Esophagus (tissue), 2 donors: ENCODE data around the gene GLT6D1. TPM values are rescaled to one million over a fixed set of nuclear protein-coding genes. Genes with fewer than 3 reads are reported as not detected.

Experiments used
- H3K27ac ChIP-seq, 2 donors: one replicate each; pipeline ENCODE4 v1.5.1; 2013; ENCODE audit warnings: low read depth in 2 of 2, mild to moderate bottlenecking in 2 of 2, inconsistent platforms in 1 of 2, low read length in 1 of 2, moderate library complexity in 1 of 2
- H3K27me3 ChIP-seq, 2 donors: one replicate each; pipeline ENCODE4 v1.6.1; 2013; ENCODE audit warnings: low read length in 2 of 2, control low read depth in 1 of 2, mild to moderate bottlenecking in 1 of 2; ENCODE audit not compliant: insufficient read depth in 2 of 2, control insufficient read depth in 1 of 2
- H3K36me3 ChIP-seq, 2 donors: one replicate each; pipeline ENCODE4 v1.6.1; 2013; ENCODE audit warnings: low read length in 1 of 2; ENCODE audit not compliant: control insufficient read depth in 2 of 2, insufficient read depth in 2 of 2
- H3K4me1 ChIP-seq, 2 donors: one replicate each; pipeline ENCODE4 v1.6.1; 2013; ENCODE audit warnings: low read length in 1 of 2; ENCODE audit not compliant: control insufficient read depth in 2 of 2, insufficient read depth in 2 of 2
- H3K4me3 ChIP-seq, 2 donors: one replicate each; pipeline ENCODE4 v1.5.1; 2013; ENCODE audit warnings: low read length in 2 of 2, mild to moderate bottlenecking in 2 of 2, low read depth in 1 of 2, moderate library complexity in 1 of 2
- H3K9me3 ChIP-seq, 2 donors: one replicate each; pipeline ENCODE4 v1.6.1; 2013; ENCODE audit warnings: mild to moderate bottlenecking in 2 of 2, low read depth in 1 of 2, low read length in 1 of 2, moderate library complexity in 1 of 2; ENCODE audit not compliant: control insufficient read depth in 2 of 2, insufficient read depth in 1 of 2
- WGBS, 2 donors: extraction: QIAGEN DNeasy Blood & Tissue Kit; methylation state at CpG; one replicate each; pipeline ENCODE4 v1.1.7; 2013; 5-methylcytosine and 5-hydroxymethylcytosine counted together
- polyA plus RNA-seq, 2 donors: library from polyadenylated mRNA; stranded (reverse); fragments of 200-250 nt; gene quantifications; one replicate each; pipeline ENCODE4 v1.2.3, GENCODE V29; 2013
- donor health status: healthy with polysubstance abuse.
- donor health status: Bipolar disorder and iron deficiency.

GLT6D1 gene
- polyA plus RNA-seq, 2 donors: not detected

DNA sequence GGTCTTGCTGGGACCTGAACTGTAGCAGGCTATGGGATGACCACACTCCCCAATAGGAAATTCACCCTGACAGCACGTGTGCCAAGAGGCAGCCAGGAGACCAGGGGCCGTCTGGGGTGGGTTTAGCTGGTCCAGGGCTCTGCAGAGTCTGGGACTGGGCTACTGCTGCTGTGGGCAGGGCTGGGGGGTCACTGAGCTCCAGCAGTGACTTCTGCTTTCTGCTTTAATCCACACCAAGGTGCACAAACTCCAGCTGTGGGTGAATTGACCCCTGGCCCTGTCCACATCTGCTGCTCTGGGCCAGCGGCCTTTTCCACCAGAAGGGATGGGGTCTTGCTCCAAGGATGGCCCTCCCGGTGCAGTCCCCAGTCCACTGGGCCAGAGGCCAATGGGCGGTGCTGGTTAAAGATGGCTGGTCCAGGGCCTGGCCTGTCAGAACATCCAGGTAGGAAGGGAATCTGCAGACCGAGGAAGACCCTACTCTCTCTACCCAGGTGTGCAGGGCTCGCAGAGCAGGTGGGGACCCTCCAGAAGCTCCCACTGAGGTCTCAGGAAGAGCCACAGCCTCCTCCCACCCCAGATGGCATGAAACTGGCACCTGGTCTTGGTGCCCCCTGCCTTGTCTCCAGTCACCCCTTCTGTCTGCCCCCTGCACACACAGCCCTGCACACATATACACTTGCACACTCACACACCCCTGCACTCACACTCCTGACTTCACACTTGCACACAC is 28.0 kb downstream of the GLT6D1 start:
- H3K4me1 ChIP-seq: no peaks in the 10 kb centered on the region
- no peaks in the 10 kb centered on the region for H3K9me3 ChIP-seq
- WGBS, 2 donors: 74 to 79% methylated on average over 7 of the region's 7 CpGs
- H3K36me3 ChIP-seq: no peaks in the 10 kb centered on the region
- H3K4me3 ChIP-seq: no peak overlapping the region
- no peaks in the 10 kb centered on the region for H3K27me3 ChIP-seq
- no peak overlapping the region for H3K27ac ChIP-seq

DNA sequence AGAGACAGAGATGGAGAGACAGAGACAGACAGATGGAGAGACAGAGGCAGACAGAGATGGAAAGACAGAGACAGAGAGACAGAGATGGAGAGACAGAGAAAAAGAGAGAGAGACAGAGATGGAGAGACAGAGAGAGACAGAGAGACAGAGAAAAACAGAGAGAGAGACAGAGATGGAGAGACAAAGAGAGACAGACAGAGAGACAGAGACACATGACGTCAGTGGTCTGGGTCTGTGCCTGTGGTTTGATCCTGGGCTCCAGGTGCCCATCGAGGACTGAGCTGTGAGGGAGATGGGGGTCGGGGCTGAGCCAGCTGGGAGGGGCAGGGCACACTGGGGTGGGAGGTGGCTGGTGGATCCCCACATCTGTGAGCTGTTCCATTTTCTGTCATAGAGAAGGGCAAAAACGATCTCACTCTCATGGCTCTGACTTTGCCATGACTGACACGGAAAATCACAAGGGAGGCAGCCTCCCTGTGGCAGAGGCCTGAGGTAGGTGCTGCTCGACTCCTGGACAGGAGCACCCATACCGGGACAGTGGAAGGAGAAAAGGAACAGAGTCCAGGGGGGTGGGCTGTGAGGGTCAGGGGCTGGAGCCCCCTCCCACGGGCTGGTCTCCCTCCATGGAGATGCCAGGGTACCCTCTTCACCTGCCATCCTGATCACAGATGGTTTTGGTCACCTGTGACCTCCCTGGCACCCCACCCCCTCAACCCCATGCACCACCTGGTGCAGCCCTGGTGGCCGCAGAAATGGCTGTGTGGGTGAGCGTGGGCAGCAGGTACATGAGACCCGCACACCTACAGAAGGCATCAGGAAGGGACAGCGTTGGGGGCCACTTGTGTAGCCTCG is 28.8 kb downstream of the GLT6D1 start:
- H3K4me3 ChIP-seq: no peak overlapping the region
- H3K27me3 ChIP-seq: no peaks in the 10 kb centered on the region
- H3K36me3 ChIP-seq: no peaks in the 10 kb centered on the region
- no peaks in the 10 kb centered on the region for H3K4me1 ChIP-seq
- H3K9me3 ChIP-seq: no peaks in the 10 kb centered on the region
- 74 to 77% methylated on average over 13 of the region's 13 CpGs for WGBS, 2 donors
- no peak overlapping the region for H3K27ac ChIP-seq

DNA sequence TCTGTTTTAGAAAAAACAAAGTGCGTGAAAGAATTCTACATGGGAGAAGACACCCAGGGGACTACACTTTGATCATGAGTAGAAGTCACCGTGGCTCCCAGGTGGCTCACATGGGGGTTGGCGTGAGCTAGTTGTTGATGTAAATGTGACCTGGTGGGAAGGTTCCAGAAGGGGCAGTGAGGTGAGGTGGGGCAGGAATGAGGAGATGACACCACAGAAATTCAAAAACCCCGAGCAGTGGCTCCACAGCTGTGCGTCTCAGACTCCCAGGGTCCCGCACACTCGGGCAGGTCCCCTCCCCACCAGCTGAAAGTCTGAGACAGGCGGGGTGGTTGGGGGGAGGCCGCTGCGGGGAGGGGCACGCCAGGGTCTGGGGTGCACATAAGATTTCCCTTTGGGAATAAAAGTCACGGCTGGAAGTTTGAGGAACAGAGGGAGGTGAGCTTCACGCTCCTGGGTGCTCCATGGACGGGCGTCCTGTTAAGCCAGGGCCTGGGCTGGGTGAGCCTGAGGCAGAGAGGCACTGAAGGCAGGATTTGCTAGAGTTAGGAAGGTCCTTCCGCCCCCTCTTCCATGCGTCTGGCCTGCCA is 29.9 kb downstream of the GLT6D1 start:
- H3K4me1 ChIP-seq: no peaks in the 10 kb centered on the region
- no peaks in the 10 kb centered on the region for H3K36me3 ChIP-seq
- 71 to 79% methylated on average over 17 of the region's 17 CpGs for WGBS, 2 donors
- no peak overlapping the region for H3K27ac ChIP-seq
- no peaks in the 10 kb centered on the region for H3K9me3 ChIP-seq
- H3K4me3 ChIP-seq: no peak overlapping the region
- H3K27me3 ChIP-seq: no peaks in the 10 kb centered on the region

DNA sequence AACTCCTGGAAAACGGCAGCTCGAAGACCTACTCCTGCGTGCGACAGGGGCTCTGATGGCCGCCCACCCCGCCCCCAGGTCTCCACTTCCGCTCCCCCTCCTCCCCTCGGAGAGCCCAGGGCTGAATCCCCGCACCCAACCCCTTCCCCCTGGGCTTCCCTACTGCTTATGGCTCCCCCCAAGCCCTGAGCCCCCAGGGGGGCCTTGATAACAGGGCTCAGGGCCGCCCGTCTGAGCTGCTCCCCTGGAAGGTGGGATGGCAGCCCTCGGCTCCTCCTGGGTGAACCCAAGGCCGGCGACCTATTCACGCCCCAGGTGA is 30.4 kb downstream of the GLT6D1 start:
- Histone ChIP-seq H3K27ac (no peak overlapping the region), H3K9me3 (no peaks in the 10 kb centered on the region), H3K36me3 (no peaks in the 10 kb centered on the region), H3K4me3 (no peak overlapping the region), H3K4me1 (no peaks in the 10 kb centered on the region), H3K27me3 (peaks cover 0 to 1% of the 10 kb centered on the region in 2 donors)
- 73 to 78% methylated on average over 14 to 15 of the region's 15 CpGs for WGBS, 2 donors

DNA sequence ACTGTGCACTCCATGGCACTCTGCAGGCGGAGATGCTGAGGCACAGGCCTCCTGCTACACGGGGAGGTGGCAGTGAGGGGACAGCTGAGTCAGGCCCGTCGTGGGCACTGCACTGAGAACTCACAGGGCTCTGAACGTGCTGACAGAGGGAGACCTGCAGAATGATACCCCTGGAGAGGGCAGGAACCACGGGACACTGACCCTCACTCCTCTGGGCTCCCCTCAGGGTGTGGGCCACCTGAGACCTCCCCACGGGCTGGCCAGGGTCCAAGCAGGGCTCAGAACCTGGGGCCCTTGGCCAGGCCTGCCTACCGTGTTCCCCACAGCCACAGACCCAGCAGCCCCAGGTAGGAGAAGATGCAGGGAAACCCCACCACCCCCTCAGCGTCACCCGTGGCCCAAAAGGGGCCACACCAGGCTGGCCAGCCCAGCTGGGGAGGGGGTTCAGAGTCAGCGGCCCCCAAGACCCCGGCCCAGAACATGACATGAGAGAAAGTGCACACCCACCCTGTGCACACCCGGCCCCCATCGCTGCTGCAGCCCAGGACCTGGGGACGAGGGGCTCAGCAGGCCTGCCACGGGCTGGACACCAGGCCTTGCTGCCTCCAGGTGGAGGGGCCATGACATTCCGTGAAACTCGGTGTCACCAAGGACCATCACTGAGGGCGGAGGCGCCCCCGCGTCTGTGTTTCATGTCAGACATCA is 30.9 kb downstream of the GLT6D1 start:
- H3K36me3 ChIP-seq: no peaks in the 10 kb centered on the region
- H3K27ac ChIP-seq: no peak overlapping the region
- no peaks in the 10 kb centered on the region for H3K9me3 ChIP-seq
- H3K27me3 ChIP-seq: peaks cover 0 to 2% of the 10 kb centered on the region in 2 donors
- H3K4me3 ChIP-seq: no peak overlapping the region
- H3K4me1 ChIP-seq: no peaks in the 10 kb centered on the region
- 80 to 82% methylated on average over 22 of the region's 22 CpGs for WGBS, 2 donors

DNA sequence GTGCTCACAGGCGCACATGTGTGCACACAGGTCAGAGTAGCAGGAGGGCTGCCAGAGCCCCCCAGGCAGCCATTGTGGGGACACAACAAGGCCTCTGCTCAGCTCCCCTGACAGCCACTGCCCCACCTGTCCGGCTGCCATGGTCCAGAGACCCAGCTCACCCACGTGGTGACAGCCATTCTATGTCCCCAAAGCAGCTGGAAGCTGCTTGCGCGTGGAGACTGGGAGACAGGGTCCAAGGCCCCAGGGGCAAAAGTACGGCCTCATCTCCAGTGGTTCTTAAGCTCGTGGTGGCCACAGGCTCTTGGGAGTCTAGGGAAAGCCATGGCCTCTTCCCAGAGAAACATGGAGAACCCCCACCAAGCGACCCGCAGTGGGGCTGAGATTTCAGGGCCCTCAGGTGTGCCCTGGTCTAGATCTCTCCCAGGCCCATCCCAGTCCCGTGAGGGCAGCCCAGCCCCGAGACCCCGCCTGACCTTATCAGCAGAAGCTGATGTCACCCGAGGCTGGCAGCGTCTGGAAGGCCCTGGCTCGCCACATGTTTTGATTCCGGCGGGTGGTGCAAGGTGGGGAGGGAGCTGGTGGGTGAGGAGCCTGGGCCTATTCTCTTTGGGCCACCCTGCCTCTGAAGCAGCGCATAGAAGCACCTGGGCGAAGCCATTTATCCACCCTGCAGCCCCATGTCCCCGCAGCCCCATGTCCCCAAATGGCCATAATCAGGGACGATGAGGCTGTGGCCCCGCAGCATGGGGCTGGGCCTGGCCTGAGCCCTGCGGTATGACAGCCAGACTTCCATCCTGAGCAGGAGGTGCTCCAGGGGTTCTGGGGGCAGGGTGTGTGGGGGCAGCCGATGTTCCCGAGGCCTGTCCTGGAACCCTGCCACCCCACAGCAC is 31.7 kb downstream of the GLT6D1 start:
- Histone ChIP-seq H3K27ac (no peak overlapping the region), H3K9me3 (no peaks in the 10 kb centered on the region), H3K27me3 (peaks cover 0 to 2% of the 10 kb centered on the region in 2 donors), H3K36me3 (no peaks in the 10 kb centered on the region), H3K4me1 (no peaks in the 10 kb centered on the region), H3K4me3 (no peak overlapping the region)
- 77% methylated on average over 25 of the region's 25 CpGs for WGBS, 2 donors

DNA sequence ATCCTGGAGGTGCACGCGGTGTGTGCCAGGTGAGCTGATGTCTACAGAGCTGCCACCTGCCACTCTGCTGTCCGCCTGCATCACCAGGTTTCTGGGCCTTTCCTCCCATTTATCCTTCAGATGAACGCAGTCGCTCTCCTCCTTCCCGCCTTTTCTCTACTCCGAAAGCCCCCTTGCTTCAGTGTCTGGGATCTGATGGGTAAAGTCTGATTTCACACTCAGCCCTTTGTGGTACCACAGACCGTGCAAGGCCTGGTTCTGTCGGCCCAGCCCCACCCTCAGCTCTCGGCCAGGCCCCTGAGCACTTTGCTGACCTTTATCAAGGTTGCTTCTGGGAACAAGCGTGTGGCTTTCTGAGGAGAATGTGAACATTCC is 32.5 kb downstream of the GLT6D1 start:
- peaks cover 0 to 2% of the 10 kb centered on the region in 2 donors for H3K27me3 ChIP-seq

DNA sequence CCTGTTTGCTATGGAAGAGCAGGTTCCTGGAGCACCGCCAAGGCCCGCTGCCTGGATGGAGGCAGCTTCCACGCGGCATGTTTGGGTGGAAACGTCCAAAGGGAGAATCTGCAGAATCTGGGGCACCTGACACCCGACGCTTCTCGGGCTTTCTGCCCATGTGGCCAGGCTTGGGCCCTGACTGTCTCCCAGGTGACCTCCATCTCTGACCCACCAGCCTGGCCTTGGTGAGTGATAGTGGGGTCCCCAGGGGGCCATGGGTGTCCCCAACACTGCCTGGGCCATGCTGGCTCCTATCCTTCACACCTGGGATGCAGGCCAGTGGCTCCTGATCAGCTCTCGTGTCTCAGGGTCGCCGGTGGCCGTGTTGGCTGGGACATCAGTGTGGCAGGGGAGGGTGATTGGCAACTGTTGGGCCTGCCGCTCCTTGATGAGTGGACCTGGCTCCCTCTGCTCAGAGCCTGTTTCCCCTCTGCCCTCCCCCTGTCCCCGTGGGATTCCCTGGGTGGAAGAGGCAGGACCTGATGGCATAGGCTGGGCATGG is 34.0 kb downstream of the GLT6D1 start:
- 51 to 53% methylated on average over 14 of the region's 14 CpGs for WGBS, 2 donors
- H3K27me3 ChIP-seq: peaks cover 0 to 2% of the 10 kb centered on the region in 2 donors

More for the DNA sequence above, 32.5 kb downstream of the GLT6D1 start:
- H3K36me3 ChIP-seq: no peaks in the 10 kb centered on the region
- no peaks in the 10 kb centered on the region for H3K9me3 ChIP-seq
- WGBS, 2 donors: 84 to 88% methylated on average over 11 of the region's 11 CpGs
- no peak overlapping the region for H3K4me3 ChIP-seq
- H3K27ac ChIP-seq: no peak overlapping the region
- H3K4me1 ChIP-seq: no peaks in the 10 kb centered on the region

More for the DNA sequence above, 34.0 kb downstream of the GLT6D1 start:
- no peaks in the 10 kb centered on the region for H3K9me3 ChIP-seq
- no peak overlapping the region for H3K27ac ChIP-seq
- H3K4me1 ChIP-seq: no peaks in the 10 kb centered on the region
- no peaks in the 10 kb centered on the region for H3K36me3 ChIP-seq
- no peak overlapping the region for H3K4me3 ChIP-seq
